ENCODE data around the gene ACSM5.

The ACSM5 gene

GRCh38 chr16:20409398-20410120 is at the start of gene ACSM5:
ACSM5 (plus strand) TSS chr16:20409534; CDS start chr16:20411485, 1,951 bp downstream.
- DNase-seq: no peak

- no peak for DNase-seq
Observed at GRCh38 chr16:20359997-20360396, 49.3 kb upstream of the ACSM5 start.

GRCh38 chr16:20363191-20363590 is 46.1 kb upstream of the ACSM5 start:
- DNase-seq: no peak

GRCh38 chr16:20364051-20364450 is 45.3 kb upstream of the ACSM5 start:
- DNase-seq: no peak

GRCh38 chr16:20369452-20370054 is 39.8 kb upstream of the ACSM5 start:
- DNase-seq: no peak

- no peak for DNase-seq
Observed at GRCh38 chr16:20372701-20373100, 36.6 kb upstream of the ACSM5 start.

- no peak for DNase-seq
Observed at GRCh38 chr16:20377181-20377580, 32.2 kb upstream of the ACSM5 start.

GRCh38 chr16:20380782-20381181 is 28.6 kb upstream of the ACSM5 start:
- DNase-seq: no peak

GRCh38 chr16:20382202-20382948 is 27.0 kb upstream of the ACSM5 start:
- DNase-seq: no peak

GRCh38 chr16:20383106-20384029 is 26.0 kb upstream of the ACSM5 start:
- DNase-seq: peak; percentile 55

- DNase-seq: peak; percentile 60
Observed at GRCh38 chr16:20385844-20386832, 23.2 kb upstream of the ACSM5 start.

- no peak for DNase-seq
Observed at GRCh38 chr16:20387978-20388377, 21.4 kb upstream of the ACSM5 start.

GRCh38 chr16:20388854-20389253 is 20.5 kb upstream of the ACSM5 start:
- DNase-seq: no peak

- DNase-seq: no peak
Observed at GRCh38 chr16:20391045-20391444, 18.3 kb upstream of the ACSM5 start.

- DNase-seq: no peak
Observed at GRCh38 chr16:20393801-20394577, 15.3 kb upstream of the ACSM5 start.

- no peak for DNase-seq
Observed at GRCh38 chr16:20395946-20396345, 13.4 kb upstream of the ACSM5 start.

GRCh38 chr16:20396846-20397467 is 12.4 kb upstream of the ACSM5 start:
- no peak for DNase-seq

- DNase-seq: no peak
Observed at GRCh38 chr16:20397468-20398074, 11.8 kb upstream of the ACSM5 start.

GRCh38 chr16:20398603-20399002 is 10.7 kb upstream of the ACSM5 start:
- no peak for DNase-seq

- no peak for DNase-seq
Observed at GRCh38 chr16:20399185-20399584, 10.1 kb upstream of the ACSM5 start.
